ENCODE data around the gene SUOX.
"Not testable (repeated sequence)": the region's sequence is repeated elsewhere in the genome, so short reads cannot be mapped to it uniquely, and the experiment has no call there.

Gene SUOX

GRCh38 chr12:55974308-55974730, 22.8 kb upstream of the SUOX start:
- ATAC-seq (peak; percentile 38), DNase-seq (no peak)
- Mint-ChIP-seq H3K4me1 (peaks cover 32% of the 10 kb centered on the region), H3K9me3 (no peaks in the 10 kb centered on the region), H3K27me3 (no peaks in the 10 kb centered on the region), H3K27ac (no peak overlapping the region), H3K4me3 (no peak overlapping the region)

DNA sequence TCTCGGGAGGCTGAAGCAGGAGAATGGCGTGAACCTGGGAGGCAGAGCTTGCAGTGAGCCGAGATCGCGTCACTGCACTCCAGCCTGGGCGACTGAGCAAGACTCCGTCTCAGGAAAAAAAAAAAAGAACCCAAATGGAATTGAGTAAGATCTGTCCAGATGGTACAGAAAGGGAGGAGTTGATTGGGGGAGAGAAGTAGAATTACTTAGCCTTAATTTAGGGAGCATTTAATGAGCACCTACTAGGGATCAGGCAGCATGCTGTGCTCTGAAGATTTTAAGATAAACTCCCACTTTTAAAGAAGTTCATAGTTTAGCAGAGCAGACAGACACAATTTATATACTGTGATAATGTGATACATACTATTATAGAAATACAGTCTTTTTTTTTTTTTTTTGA, 18.7 kb upstream of the SUOX start:
- Mint-ChIP-seq H3K9me3 (no peaks in the 10 kb centered on the region), H3K27me3 (no peaks in the 10 kb centered on the region), H3K4me3 (no peak overlapping the region), H3K27ac (no peak overlapping the region), H3K4me1 (peaks cover 20% of the 10 kb centered on the region)
- no peak for ATAC-seq
- DNase-seq = no peak

DNA sequence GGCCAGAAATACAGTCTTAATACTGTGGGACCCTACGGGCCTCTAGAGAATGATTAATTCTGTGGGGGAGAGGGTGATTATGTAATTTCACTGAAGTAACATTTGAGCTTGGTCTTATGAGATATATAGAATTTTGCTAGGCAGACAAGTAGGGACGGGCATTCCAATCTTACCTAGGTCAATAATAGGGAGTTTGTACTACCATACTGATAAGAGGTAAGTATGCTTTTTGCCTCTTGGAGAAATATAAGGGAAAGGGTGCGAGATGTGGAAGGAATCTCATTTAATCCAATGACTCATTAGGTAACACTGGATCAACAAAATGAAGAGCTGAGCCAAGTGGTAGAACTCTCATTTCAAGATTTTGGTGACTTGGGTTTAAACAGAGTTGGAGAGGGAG, 18.0 kb upstream of the SUOX start:
- Mint-ChIP-seq H3K9me3 (no peaks in the 10 kb centered on the region), H3K27me3 (no peaks in the 10 kb centered on the region), H3K4me3 (no peak overlapping the region), H3K27ac (no peak overlapping the region), H3K4me1 (peaks cover 20% of the 10 kb centered on the region)
- no peak for ATAC-seq
- DNase-seq = no peak

DNA sequence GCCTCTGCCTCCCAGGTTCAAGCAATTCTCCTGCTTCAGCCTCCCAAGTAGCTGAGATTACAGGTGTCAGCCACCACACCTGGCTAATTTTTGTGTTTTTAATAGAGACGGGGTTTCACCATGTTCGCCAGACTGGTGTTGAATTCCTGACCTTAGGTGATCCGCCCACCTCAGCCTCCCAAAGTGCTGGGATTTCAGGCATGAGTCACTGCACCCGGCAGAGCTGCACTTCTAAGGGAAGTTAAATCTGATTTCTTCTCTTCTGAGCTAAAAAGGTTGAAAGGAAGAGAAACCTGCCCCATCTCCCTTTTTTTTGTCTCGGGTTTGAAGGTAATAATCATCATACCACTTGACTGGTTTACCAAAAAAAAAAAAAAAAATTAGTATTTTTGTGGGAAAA, 15.2 kb upstream of the SUOX start:
- DNase-seq, H3K4me3 Mint-ChIP-seq, H3K27me3 Mint-ChIP-seq, ATAC-seq, H3K9me3 Mint-ChIP-seq, H3K27ac Mint-ChIP-seq: not testable (repeated sequence)
- H3K4me1 Mint-ChIP-seq = peaks cover 12% of the 10 kb centered on the region

GRCh38 chr12:55982319-55982936, 14.6 kb upstream of the SUOX start:
- H3K27ac Mint-ChIP-seq = no peak overlapping the region
- no peak overlapping the region for H3K4me3 Mint-ChIP-seq
- ATAC-seq (no peak), DNase-seq (no peak)
- no peaks in the 10 kb centered on the region for H3K9me3 Mint-ChIP-seq
- H3K27me3 Mint-ChIP-seq = no peaks in the 10 kb centered on the region
- peaks cover 8% of the 10 kb centered on the region for H3K4me1 Mint-ChIP-seq

GRCh38 chr12:55983232-55983842, 13.7 kb upstream of the SUOX start:
- Mint-ChIP-seq H3K27ac (no peak overlapping the region), H3K9me3 (no peaks in the 10 kb centered on the region), H3K27me3 (no peaks in the 10 kb centered on the region), H3K4me3 (no peak overlapping the region), H3K4me1 (peaks cover 1% of the 10 kb centered on the region)
- no peak for ATAC-seq
- no peak for DNase-seq

DNA sequence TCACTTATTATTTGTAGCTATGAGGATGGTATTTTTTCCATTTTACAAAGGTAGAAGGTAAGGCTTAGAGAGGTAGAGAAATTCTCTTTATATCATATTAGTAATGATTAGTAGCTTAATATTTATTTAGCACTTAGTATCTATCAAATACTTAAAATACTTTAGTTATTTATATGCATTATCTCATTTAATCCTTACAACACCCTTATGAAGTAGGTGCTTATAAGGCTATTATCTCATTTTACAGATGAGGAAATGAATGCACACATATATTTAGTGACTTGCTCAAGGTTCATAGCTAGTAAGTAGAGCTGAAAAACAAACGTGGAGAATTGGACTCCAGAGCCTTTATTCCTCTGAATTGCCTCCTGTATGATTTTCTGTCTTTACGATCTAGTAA, 12.2 kb upstream of the SUOX start:
- Mint-ChIP-seq H3K4me1 (no peaks in the 10 kb centered on the region), H3K4me3 (no peak overlapping the region), H3K9me3 (no peaks in the 10 kb centered on the region), H3K27ac (no peak overlapping the region), H3K27me3 (no peaks in the 10 kb centered on the region)
- ATAC-seq (no peak), DNase-seq (no peak)

GRCh38 chr12:55985341-55985740, 11.7 kb upstream of the SUOX start:
- no peak for DNase-seq
- no peaks in the 10 kb centered on the region for H3K4me1 Mint-ChIP-seq

DNA sequence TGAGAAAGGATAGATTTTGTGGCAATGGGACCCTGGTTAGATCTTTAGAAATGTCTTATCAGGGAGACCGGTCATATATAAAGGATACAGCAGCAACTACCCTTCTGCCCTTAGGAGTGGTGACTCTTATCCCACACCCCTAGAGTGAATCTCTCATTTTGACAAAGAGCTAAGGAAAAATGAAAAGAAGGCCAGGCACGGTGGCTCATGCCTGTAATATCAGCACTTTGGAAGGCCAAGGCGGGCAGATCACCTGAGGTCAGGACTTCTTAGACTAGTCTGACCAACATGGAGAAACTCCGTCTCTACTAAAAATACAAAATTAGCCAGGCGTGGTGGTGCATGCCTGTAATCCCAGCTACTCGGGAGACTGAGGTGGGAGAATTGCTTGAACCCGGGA, 11.1 kb upstream of the SUOX start:
- DNase-seq, ATAC-seq, H3K9me3 Mint-ChIP-seq, H3K4me3 Mint-ChIP-seq, H3K4me1 Mint-ChIP-seq, H3K27me3 Mint-ChIP-seq, H3K27ac Mint-ChIP-seq: not testable (repeated sequence)

More at GRCh38 chr12:55985341-55985740, 11.7 kb upstream of the SUOX start:
- H3K4me3 Mint-ChIP-seq = no peak overlapping the region
- H3K9me3 Mint-ChIP-seq = no peaks in the 10 kb centered on the region
- ATAC-seq = no peak
- no peaks in the 10 kb centered on the region for H3K27me3 Mint-ChIP-seq
- peak overlapping the region in 1 of 2 donors; percentile 38 for H3K27ac Mint-ChIP-seq

DNA sequence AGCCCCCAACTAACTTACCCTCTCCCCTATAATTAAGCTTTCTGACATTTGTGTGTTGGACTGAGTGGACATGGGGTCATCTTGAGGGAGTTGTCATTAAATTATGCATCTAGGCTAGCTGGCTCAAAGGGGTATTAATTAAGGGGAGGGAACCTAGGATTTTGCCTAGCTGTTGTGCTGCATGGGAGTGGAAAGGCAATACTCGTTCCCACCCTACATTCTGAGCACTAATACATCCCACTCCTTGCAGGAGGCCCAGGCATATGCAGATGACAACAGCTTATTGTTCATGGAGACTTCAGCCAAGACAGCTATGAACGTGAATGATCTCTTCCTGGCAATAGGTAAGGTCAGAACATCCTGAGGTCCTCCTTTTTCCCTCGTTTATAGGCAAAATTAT, 6.0 kb upstream of the SUOX start:
- Mint-ChIP-seq H3K27me3 (no peaks in the 10 kb centered on the region), H3K4me3 (no peak overlapping the region), H3K4me1 (peaks cover 4% of the 10 kb centered on the region), H3K27ac (no peak overlapping the region), H3K9me3 (no peaks in the 10 kb centered on the region)
- ATAC-seq (no peak), DNase-seq (no peak)

- Mint-ChIP-seq H3K27ac (no peak overlapping the region), H3K4me1 (peaks cover 26% of the 10 kb centered on the region), H3K27me3 (peaks cover 15% of the 10 kb centered on the region), H3K9me3 (no peaks in the 10 kb centered on the region), H3K4me3 (no peak overlapping the region)
- DNase-seq (no peak), ATAC-seq (no peak)
These were observed 3.7 kb upstream of the SUOX start for GRCh38 chr12:55993230-55993853.

- H3K4me3 Mint-ChIP-seq = no peak overlapping the region
- DNase-seq = no peak
- H3K9me3 Mint-ChIP-seq = no peaks in the 10 kb centered on the region
- H3K27ac Mint-ChIP-seq = no peak overlapping the region
- peaks cover 39% of the 10 kb centered on the region for H3K4me1 Mint-ChIP-seq
- H3K27me3 Mint-ChIP-seq = peaks cover 15% of the 10 kb centered on the region
- ATAC-seq = no peak
These were observed 1.7 kb upstream of the SUOX start for GRCh38 chr12:55995366-55995765.

GRCh38 chr12:55996201-55996714, 818 bp upstream of the SUOX start:
- DNase-seq = peak; percentile 55 to 66
- Mint-ChIP-seq H3K27me3 (peaks cover 15% of the 10 kb centered on the region), H3K4me3 (peak overlapping the region; percentile 91 to 94), H3K27ac (peak overlapping the region in 1 of 2 donors; percentile 27), H3K9me3 (no peaks in the 10 kb centered on the region), H3K4me1 (peaks cover 39% of the 10 kb centered on the region)
- ATAC-seq = peak; percentile 62

GRCh38 chr12:55997535-55997859, 421 bp downstream of the SUOX start:
- H3K4me3 Mint-ChIP-seq = peak overlapping the region; percentile 91 to 94
- peaks cover 39% of the 10 kb centered on the region for H3K4me1 Mint-ChIP-seq
- peak overlapping the region in 1 of 2 donors; percentile 50 for H3K27ac Mint-ChIP-seq
- ATAC-seq (peak; percentile 40), DNase-seq (no peak)
- H3K27me3 Mint-ChIP-seq = peaks cover 15% of the 10 kb centered on the region
- no peaks in the 10 kb centered on the region for H3K9me3 Mint-ChIP-seq

- H3K9me3 Mint-ChIP-seq, DNase-seq, H3K27ac Mint-ChIP-seq, H3K4me3 Mint-ChIP-seq, ATAC-seq: not testable (repeated sequence)
- H3K4me1 Mint-ChIP-seq = peaks cover 45% of the 10 kb centered on the region
- peaks cover 15% of the 10 kb centered on the region for H3K27me3 Mint-ChIP-seq
These were observed 2.4 kb downstream of the SUOX start for GRCh38 chr12:55999522-55999921.

DNA sequence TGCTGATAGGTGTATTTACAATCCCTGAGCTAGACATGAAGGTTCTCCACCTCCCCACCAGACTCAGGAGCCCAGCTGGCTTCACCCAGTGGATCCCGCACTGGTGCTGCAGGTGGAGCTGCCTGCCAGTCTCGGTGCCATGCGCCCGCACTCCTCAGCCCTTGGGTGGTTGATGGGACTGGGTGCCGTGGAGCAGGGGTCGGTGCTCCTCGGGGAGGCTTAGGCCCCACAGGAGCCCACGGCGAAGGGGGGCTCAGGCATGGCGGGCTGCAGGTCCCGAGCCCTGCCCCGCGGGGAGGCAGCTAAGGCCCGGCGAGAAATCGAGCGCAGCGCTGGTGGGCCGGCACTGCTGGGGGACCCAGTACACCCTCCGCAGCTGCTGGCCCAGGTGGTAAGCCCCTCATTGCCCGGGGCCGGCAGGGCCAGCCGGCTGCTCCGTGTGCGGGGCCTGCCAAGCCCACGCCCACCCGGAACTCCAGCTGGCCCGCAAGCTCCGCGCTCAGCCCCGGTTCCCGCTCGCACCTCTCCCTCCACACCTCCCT, 3.0 kb downstream of the SUOX start:
- not testable (repeated sequence) for H3K4me3 Mint-ChIP-seq, H3K27ac Mint-ChIP-seq, DNase-seq, H3K9me3 Mint-ChIP-seq, ATAC-seq
- Mint-ChIP-seq H3K4me1 (peaks cover 46% of the 10 kb centered on the region), H3K27me3 (peaks cover 15% of the 10 kb centered on the region)
